T-helper 2 cell treated with Interferon-gamma antibody and Interleukin-4, amounts not matched to agents 5 μg/mL and 100 μg/mL, for 36 hours (primary cell): ENCODE results near the gene PLA2G6.
"Not testable (repeated sequence)": the region's sequence is repeated elsewhere in the genome, so short reads cannot be mapped to it uniquely, and the experiment has no call there.

Experiments
- DNase-seq: peaks from one replicate; pipeline ENCODE4 v3.0.0; 2021; ENCODE audit warnings: low spot score
- H3K27ac Mint-ChIP-seq: one replicate; pipeline ENCODE4 v1.8.0; 2021; ENCODE audit warnings: mild to moderate bottlenecking, mixed read lengths
- H3K27me3 Mint-ChIP-seq: one replicate; pipeline ENCODE4 v1.8.0; 2021; ENCODE audit warnings: low read depth, mixed read lengths
- H3K36me3 Mint-ChIP-seq: one replicate; pipeline ENCODE4 v1.8.0; 2021; ENCODE audit warnings: low read depth, mixed read lengths
- H3K4me1 Mint-ChIP-seq: one replicate; pipeline ENCODE4 v1.8.0; 2021; ENCODE audit warnings: low read depth, mixed read lengths
- H3K4me3 Mint-ChIP-seq: one replicate; pipeline ENCODE4 v1.8.0; 2022; ENCODE audit warnings: mild to moderate bottlenecking, moderate library complexity, mixed read lengths
- H3K9me3 Mint-ChIP-seq: one replicate; pipeline ENCODE4 v1.8.0; 2021; ENCODE audit warnings: mixed read lengths

Gene PLA2G6

GRCh38 chr22:38153821-38154562 lies 27.6 kb downstream of the PLA2G6 start:
- H3K9me3 Mint-ChIP-seq: no peaks in the 10 kb centered on the region
- H3K27me3 Mint-ChIP-seq: no peaks in the 10 kb centered on the region
- H3K4me1 Mint-ChIP-seq: peaks cover 1% of the 10 kb centered on the region
- no peak overlapping the region for H3K4me3 Mint-ChIP-seq
- DNase-seq: no peak
- H3K36me3 Mint-ChIP-seq: no peaks in the 10 kb centered on the region
- no peak overlapping the region for H3K27ac Mint-ChIP-seq

- Mint-ChIP-seq H3K27me3 (no peaks in the 10 kb centered on the region), H3K9me3 (no peaks in the 10 kb centered on the region), H3K4me3 (no peak overlapping the region), H3K4me1 (peaks cover 8% of the 10 kb centered on the region), H3K36me3 (no peaks in the 10 kb centered on the region), H3K27ac (no peak overlapping the region)
- DNase-seq: no peak
Measured at GRCh38 chr22:38151126-38151500, 30.5 kb downstream of the PLA2G6 start.

GRCh38 chr22:38148245-38148644 lies 33.4 kb downstream of the PLA2G6 start:
- no peaks in the 10 kb centered on the region for H3K9me3 Mint-ChIP-seq
- H3K4me1 Mint-ChIP-seq: peaks cover 12% of the 10 kb centered on the region
- H3K27ac Mint-ChIP-seq: no peak overlapping the region
- H3K36me3 Mint-ChIP-seq: peaks cover 7% of the 10 kb centered on the region
- no peaks in the 10 kb centered on the region for H3K27me3 Mint-ChIP-seq
- H3K4me3 Mint-ChIP-seq: no peak overlapping the region
- no peak for DNase-seq

GRCh38 chr22:38146166-38146565 lies 35.5 kb downstream of the PLA2G6 start:
- H3K27me3 Mint-ChIP-seq, H3K4me3 Mint-ChIP-seq, H3K9me3 Mint-ChIP-seq, H3K27ac Mint-ChIP-seq, DNase-seq: not testable (repeated sequence)
- H3K4me1 Mint-ChIP-seq: peaks cover 13% of the 10 kb centered on the region
- peaks cover 12% of the 10 kb centered on the region for H3K36me3 Mint-ChIP-seq

- H3K36me3 Mint-ChIP-seq: peaks cover 13% of the 10 kb centered on the region
- DNase-seq: no peak
- H3K27me3 Mint-ChIP-seq: no peaks in the 10 kb centered on the region
- no peak overlapping the region for H3K4me3 Mint-ChIP-seq
- no peaks in the 10 kb centered on the region for H3K9me3 Mint-ChIP-seq
- peaks cover 13% of the 10 kb centered on the region for H3K4me1 Mint-ChIP-seq
- H3K27ac Mint-ChIP-seq: peak overlapping the region; percentile 15
Measured at GRCh38 chr22:38144025-38144405, 37.6 kb downstream of the PLA2G6 start.

- H3K9me3 Mint-ChIP-seq: no peaks in the 10 kb centered on the region
- H3K36me3 Mint-ChIP-seq: peaks cover 14% of the 10 kb centered on the region
- H3K4me3 Mint-ChIP-seq: no peak overlapping the region
- no peak overlapping the region for H3K27ac Mint-ChIP-seq
- H3K4me1 Mint-ChIP-seq: peaks cover 6% of the 10 kb centered on the region
- no peak for DNase-seq
- no peaks in the 10 kb centered on the region for H3K27me3 Mint-ChIP-seq
Measured at GRCh38 chr22:38142606-38143005, 39.0 kb downstream of the PLA2G6 start.

- Mint-ChIP-seq H3K27ac (no peak overlapping the region), H3K9me3 (no peaks in the 10 kb centered on the region), H3K36me3 (peaks cover 14% of the 10 kb centered on the region), H3K4me1 (peaks cover 5% of the 10 kb centered on the region), H3K27me3 (no peaks in the 10 kb centered on the region), H3K4me3 (no peak overlapping the region)
- no peak for DNase-seq
Measured at GRCh38 chr22:38141217-38141973, 40.2 kb downstream of the PLA2G6 start.

- Mint-ChIP-seq H3K9me3 (no peaks in the 10 kb centered on the region), H3K36me3 (peaks cover 14% of the 10 kb centered on the region), H3K27ac (no peak overlapping the region), H3K27me3 (no peaks in the 10 kb centered on the region), H3K4me3 (no peak overlapping the region), H3K4me1 (peaks cover 5% of the 10 kb centered on the region)
- DNase-seq: no peak
Measured at GRCh38 chr22:38139901-38140300, 41.7 kb downstream of the PLA2G6 start.

GRCh38 chr22:38138961-38139360 lies 42.7 kb downstream of the PLA2G6 start:
- no peaks in the 10 kb centered on the region for H3K27me3 Mint-ChIP-seq
- peaks cover 5% of the 10 kb centered on the region for H3K4me1 Mint-ChIP-seq
- H3K27ac Mint-ChIP-seq: no peak overlapping the region
- DNase-seq: no peak
- H3K9me3 Mint-ChIP-seq: no peaks in the 10 kb centered on the region
- peaks cover 14% of the 10 kb centered on the region for H3K36me3 Mint-ChIP-seq
- no peak overlapping the region for H3K4me3 Mint-ChIP-seq

- Mint-ChIP-seq H3K36me3 (peaks cover 10% of the 10 kb centered on the region), H3K4me1 (peaks cover under 1% of the 10 kb centered on the region), H3K27ac (no peak overlapping the region), H3K4me3 (no peak overlapping the region), H3K27me3 (no peaks in the 10 kb centered on the region), H3K9me3 (no peaks in the 10 kb centered on the region)
- DNase-seq: no peak
Measured at GRCh38 chr22:38137876-38138687, 43.5 kb downstream of the PLA2G6 start.

GRCh38 chr22:38136607-38137006 lies 45.0 kb downstream of the PLA2G6 start:
- Mint-ChIP-seq H3K4me3 (no peak overlapping the region), H3K4me1 (no peaks in the 10 kb centered on the region), H3K9me3 (no peaks in the 10 kb centered on the region), H3K36me3 (peaks cover 6% of the 10 kb centered on the region), H3K27ac (no peak overlapping the region), H3K27me3 (no peaks in the 10 kb centered on the region)
- no peak for DNase-seq

GRCh38 chr22:38135133-38135706 lies 46.4 kb downstream of the PLA2G6 start:
- DNase-seq: no peak
- H3K4me3 Mint-ChIP-seq: no peak overlapping the region
- H3K36me3 Mint-ChIP-seq: peaks cover 6% of the 10 kb centered on the region
- H3K27ac Mint-ChIP-seq: no peak overlapping the region
- H3K4me1 Mint-ChIP-seq: no peaks in the 10 kb centered on the region
- H3K27me3 Mint-ChIP-seq: no peaks in the 10 kb centered on the region
- no peaks in the 10 kb centered on the region for H3K9me3 Mint-ChIP-seq

GRCh38 chr22:38133331-38133730 lies 48.3 kb downstream of the PLA2G6 start:
- H3K27ac Mint-ChIP-seq: no peak overlapping the region
- no peak overlapping the region for H3K4me3 Mint-ChIP-seq
- H3K9me3 Mint-ChIP-seq: no peaks in the 10 kb centered on the region
- no peaks in the 10 kb centered on the region for H3K4me1 Mint-ChIP-seq
- no peak for DNase-seq
- no peaks in the 10 kb centered on the region for H3K27me3 Mint-ChIP-seq
- peaks cover 4% of the 10 kb centered on the region for H3K36me3 Mint-ChIP-seq

- Mint-ChIP-seq H3K36me3 (peaks cover 4% of the 10 kb centered on the region), H3K4me3 (no peak overlapping the region), H3K4me1 (no peaks in the 10 kb centered on the region), H3K27ac (no peak overlapping the region), H3K27me3 (no peaks in the 10 kb centered on the region), H3K9me3 (no peaks in the 10 kb centered on the region)
- DNase-seq: no peak
Measured at GRCh38 chr22:38132794-38133193, 48.8 kb downstream of the PLA2G6 start.
